ENCODE measurements around the gene ZNF629.

GRCh38 chr16:30779596-30779995 is 7.4 kb downstream of the ZNF629 start:
- no peak for TF ChIP-seq CTCF (conservative IDR thresholded peaks at IDR 0.05)
- TF ChIP-seq ZFX (IDR thresholded peaks at IDR 0.05), result no peak

All from C4-2B (cell line).